Activated gamma-delta T cell treated with Interleukin-2 at 50 U/mL for 16 hours (primary cell): ENCODE results near the gene HSF4.
"Not testable (repeated sequence)": the region's sequence is repeated elsewhere in the genome, so short reads cannot be mapped to it uniquely, and the experiment has no call there.

ENCODE experiments used
- DNase-seq: peaks from one replicate; pipeline ENCODE4 v3.0.0-alpha.2; 2020

The HSF4 gene, protein sequence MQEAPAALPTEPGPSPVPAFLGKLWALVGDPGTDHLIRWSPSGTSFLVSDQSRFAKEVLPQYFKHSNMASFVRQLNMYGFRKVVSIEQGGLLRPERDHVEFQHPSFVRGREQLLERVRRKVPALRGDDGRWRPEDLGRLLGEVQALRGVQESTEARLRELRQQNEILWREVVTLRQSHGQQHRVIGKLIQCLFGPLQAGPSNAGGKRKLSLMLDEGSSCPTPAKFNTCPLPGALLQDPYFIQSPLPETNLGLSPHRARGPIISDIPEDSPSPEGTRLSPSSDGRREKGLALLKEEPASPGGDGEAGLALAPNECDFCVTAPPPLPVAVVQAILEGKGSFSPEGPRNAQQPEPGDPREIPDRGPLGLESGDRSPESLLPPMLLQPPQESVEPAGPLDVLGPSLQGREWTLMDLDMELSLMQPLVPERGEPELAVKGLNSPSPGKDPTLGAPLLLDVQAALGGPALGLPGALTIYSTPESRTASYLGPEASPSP

DNA sequence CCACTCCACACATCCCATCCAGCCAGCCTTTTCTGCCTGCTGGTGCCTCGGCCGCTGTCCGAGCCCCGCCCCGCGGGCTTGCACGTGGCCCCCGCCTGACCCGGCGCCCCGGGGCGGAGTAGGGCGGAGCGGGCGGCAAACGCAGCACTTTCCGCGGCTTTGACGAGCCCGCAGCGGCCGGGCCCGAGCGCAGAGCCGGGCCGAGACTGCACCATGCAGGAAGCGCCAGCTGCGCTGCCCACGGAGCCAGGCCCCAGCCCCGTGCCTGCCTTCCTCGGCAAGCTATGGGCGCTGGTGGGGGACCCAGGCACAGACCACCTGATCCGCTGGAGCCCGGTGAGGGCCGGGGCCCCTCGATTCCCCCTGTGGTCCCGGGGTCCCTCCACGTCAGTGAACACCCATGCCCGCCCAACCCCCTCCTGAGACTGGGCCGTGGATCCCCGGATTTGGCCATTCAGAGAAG is at the start of gene HSF4:
HSF4 (plus strand) TSS at position 147 of the 463 bp plus-strand sequence; CDS start at position 214, 67 bp downstream.
- DNase-seq, result no peak

DNA sequence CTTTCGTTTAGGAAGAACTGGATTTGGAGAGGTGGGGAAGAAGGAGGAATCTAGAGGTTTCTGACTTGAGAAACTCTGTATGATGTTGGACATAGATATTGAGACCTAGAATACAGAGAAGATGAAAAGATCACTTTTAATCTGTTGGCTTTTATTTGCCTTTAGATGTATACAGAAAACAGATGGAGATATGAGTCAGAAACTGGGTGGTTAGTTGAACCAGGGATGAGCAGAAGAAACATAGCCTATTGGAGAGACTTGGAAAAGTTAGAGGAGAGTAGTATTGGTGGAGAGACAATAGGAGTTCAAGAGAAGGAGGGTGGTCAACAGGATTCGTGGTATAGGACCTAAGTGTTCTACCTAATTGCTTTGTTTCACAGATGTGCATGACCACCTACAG is 49.8 kb upstream of the HSF4 start:
- no peak for DNase-seq

DNA sequence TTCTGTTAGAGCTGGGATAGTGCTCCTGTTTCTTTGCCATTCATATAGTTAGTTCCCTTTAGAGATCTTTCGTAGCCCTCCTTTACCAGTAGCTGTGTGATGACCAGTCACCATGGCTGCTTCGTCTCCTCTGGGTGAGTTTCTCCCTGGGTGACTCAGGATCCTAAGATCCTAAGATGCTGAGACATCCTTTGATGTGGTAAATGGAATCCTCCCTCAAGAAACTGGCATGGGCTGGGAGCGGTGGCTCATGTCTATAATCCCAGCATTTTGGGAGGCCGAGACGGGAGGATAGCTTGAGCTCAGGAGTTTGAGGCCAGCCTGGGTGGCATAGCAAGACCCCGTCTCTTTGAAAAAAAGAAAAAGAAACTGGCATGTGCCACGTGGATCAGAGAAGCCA is 48.9 kb upstream of the HSF4 start:
- no peak for DNase-seq

DNA sequence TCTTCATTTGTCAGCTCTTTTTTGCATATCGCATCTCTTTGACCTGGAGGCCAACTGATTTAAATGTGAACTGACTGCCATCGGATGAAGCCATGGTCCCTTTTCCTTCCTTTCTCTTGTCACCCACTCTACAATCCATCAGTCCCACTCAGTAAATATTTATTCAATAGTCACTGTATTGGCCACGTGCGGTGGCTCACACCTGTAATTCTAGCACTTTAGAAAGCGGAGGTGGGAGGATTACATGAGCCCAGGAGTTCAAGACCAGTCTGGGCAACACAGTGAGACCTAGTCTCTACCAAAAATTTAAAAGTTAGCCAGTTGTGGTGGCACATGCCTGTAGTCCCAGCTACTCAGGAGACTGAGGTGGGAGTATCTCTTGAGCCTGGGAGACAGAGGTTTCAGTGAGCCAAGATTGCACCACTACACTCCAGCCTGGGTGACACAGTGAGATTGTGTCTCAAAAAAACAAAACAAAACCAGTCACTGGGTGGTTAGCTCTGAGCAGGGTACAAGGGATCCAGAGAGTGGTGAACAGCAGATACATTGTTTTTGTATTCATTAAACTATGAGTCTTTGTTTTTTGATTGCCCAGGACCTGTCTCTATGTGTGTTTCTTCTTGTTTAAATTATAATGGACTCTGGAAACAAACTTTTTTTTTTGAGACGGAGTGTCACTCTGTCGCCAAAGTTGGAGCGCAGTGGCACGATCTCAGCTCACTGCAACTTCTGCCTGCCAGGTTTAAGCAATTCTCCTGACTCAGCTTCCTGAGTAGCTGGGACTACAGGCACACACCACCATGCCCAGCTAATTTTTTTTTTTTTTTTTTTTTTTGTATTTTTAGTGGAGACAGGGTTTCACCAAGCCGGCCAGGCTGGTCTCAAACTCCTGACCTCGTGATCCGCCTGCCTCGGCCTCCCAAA is 47.9 kb upstream of the HSF4 start:
- DNase-seq, result no peak

DNA sequence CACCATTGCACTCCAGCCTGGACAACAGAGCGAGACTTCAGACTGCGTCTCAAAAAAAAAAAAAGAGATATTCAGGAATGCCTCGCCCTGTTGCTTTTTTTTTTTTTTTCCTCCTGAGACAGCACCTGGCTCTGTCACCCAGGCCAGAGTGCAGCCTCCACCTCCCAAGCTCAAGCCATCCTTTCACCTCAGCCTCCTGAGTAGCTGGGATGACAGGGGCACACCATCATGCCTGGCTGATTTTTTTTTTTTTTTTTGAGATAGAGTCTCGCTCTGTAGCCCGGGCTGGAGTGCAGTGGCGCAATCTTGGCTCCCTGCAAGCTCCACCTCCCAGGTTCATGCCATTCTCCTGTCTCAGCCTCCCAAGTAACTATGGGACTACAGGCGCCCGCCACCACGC is 46.8 kb upstream of the HSF4 start:
- DNase-seq, result no peak

DNA sequence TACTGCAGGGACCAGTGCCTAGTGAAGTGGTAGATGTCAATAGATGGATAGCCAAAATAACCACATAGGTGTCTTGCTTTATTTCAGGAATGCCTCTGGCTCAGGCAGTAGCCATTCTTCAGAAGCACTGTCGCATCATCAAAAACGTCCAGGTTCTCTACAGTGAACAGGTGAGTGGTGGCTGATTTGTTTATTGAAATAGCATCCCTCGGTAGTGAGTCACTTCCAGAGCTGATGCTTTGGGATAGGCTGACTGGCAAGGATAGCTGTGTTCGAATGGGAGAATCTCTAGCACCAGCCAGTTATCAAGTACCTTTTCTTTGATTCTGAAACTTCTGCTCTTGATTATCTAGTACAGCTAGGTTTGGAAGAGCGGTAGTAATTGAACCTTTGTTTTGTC is 44.5 kb upstream of the HSF4 start:
- no peak for DNase-seq

DNA sequence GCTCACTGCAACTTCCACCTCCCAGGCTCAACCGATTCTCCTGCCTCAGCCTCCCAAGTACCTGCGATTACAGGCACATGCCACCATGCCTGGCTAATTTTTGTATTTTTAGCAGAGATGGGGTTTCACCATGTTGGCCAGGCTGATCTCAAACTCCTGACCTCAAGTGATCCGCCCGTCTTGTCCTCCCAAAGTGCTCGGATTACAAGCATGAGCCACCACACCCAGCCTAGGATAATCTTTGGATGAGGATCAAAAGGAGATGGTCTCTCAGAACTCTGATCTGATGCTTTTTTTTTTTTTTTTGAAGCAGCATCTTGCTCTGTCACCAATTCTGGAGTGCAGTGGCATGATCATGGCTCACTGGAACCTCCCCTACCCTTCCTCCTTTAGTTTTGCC is 41.7 kb upstream of the HSF4 start:
- not testable (repeated sequence) for DNase-seq

DNA sequence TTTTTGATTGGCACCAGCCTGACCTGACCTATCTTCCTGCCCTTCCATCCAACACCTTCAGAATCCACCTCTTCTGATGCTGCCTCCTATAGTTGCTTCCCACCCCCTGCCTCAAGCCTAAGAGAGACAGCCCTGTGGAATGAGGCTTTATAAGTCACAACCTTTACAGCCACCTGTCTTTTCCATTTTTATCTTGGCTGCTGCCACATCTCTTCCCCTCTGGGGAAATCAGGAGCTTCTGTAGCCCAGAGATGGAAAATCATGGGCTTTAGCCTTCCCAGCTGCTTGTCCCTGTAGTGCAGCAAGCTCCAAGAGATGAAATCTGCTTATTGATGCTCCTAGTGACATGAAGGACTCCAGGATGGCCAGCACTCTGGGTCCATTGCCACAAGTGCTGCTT is 36.1 kb upstream of the HSF4 start:
- no peak for DNase-seq

DNA sequence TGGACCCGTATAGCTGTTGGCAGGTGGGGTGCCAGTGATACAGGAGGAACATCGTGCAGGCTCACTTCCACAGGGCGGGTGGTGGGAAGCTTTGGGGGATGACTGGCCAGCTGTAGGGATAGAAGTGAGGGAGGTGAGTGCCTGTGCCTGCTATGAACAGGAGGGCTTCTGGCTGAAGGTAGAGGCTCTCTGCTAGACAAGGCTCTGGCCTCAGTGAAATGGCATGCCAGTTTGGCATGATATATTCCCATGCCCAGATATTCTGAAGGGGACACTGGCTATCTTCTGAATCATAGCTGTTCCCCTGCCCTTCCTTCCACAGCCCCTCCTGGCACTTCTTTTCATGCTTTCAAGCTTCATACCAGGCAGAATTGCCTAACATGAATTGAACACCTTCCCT is 35.7 kb upstream of the HSF4 start:
- DNase-seq, result no peak

DNA sequence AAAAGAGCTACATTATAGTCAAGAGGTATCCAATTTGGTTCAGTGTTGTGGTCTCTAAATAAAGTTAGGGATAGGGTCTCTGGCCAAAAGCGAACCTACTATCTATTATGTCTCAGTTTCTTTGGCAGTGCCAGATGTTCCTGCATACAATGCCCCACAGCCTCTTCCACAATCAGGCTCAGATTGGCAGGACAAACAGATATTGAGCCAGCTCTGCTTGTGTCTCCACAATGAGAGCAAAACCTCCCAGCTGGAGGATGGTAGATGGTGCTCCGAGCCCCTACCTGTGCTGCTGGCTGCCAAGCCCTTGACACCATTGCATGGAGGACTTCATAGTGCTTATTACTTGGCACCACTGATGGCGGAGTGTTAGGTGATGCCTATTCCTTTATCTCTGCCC is 35.1 kb upstream of the HSF4 start:
- no peak for DNase-seq

DNA sequence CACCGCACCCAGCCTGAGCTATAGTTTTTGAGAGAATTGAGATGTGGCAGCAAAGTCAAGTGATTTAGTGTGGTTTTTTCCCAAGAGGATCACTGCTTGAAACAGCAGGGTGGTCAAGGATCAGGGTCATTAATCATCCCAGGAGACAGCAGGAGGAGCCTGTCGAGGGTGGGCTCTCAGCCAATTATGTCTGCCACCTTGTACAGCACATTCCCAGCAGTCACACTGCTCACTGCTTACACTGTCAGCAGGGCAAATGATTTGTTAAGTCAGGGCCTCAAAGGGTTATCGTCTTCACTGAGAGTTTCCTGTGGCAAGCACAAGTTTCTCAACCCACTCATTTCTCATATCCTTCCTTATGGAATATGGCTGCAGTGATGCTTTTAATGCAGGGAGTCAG is 26.9 kb upstream of the HSF4 start:
- no peak for DNase-seq

DNA sequence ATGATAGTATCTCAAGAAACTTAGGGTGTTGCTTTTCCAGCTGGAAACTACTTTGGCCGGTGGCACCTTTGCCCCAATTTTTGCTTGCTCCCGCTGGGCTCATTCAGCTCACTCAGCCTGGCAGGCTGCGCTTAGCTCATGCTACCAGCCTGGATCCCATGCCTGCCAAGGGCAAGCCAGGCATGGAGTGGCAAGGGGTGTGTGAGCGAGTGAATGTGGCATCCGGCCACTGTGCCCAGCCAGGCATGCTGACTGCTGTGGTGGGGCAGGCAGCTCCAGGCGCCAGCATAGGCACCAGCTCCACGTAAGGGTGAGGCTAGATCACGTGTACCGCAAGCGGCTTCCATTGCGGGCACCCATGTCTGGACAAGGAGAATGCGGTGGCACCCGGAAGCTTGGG is 23.2 kb upstream of the HSF4 start:
- DNase-seq, result no peak

DNA sequence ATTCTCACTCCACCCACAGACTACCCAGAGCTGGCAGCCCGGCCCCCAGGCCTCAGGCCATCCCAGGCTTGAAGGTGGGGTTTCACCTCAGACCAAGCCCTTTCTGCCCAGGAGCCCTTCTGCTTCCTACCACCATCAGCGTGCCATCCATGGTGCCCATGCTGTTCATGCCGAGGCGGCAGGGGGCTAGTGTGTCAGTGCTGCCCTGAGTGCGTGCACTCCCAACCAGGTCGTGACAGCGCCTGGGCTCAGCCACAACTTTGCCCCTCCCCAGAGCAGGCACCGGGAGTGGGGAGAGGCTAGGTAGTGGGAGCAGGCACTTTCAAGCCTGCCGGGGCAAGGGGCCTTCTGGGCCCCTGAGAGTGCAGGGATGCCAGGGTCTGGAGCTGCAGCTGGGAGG is 22.2 kb upstream of the HSF4 start:
- no peak for DNase-seq

DNA sequence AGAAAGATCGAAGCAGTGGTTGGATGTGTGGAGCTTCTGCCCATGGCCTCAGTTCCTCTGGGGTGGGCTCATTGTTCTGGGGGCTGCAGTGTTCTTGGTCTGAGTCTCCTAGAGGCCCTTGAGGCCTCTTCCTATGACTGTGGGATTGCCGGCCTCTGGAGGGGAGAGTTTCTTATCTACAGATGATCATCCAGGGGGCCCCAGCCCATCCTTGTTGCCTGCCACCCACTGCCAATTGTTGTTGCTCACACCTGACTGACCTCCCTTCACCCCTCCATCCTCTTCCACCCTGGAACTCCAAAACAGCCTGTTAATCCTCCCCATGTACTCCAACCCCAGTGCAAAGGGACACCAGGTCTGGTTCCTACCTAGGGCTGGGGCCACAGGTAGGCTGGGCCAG is 19.6 kb upstream of the HSF4 start:
- no peak for DNase-seq

DNA sequence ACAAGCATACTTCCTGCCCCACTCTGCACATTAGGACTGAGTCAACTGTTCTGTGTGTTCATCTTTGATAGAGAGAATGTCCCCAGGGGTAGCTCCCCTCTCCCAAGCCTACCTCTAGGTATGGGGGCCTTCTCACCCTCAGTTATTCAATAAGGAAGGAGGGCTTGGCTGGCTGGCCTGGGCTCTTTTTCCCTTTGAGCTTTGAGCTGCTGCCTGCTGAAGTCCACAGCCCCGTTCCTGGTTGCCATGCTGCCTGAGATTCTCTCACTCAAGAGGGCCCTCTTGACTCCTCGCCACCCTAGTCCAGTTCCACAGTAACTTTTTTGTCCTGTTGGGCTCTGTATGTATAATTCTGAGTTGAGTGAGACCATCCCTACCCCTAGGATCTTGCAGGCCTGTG is 18.8 kb upstream of the HSF4 start:
- no peak for DNase-seq

DNA sequence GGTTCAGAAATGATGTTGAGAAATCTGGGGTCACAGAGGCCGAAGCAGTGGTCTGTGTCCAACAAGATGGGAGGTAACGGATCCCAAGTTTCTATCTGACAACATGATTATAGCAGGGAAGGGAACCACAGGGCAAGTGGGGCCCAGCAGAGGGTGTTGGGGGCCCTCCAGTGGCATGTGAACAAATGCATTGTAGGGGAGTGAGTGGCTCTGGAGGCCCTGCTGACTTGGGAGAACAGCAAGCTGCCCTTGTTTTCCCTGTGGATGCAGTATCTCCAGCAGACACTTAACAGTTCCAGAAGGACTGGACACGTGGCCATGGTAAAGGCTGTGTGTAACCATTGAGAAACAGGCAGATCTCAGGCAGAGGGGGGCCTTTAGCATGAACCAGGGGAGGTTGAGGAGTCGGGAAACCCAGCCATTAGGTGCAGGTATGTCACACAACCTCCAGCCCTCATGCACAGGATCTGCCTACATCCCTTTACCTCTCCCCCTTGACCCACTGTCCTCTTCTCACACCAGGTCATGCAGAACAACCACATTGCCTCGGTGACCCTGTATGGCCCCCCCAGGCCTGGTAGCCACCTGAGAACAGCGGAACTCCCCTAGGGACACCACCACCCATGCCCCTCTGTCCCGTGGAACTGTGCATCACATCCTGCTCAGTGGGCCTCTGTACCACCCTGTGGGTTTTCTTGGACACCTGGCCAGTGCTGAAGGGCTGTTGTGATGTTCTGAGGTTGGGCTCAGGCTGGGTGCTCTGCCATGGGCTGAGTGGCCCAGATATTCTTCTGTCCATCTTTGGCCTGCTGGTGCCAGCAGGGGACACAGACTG is 17.8 kb upstream of the HSF4 start:
- no peak for DNase-seq

DNA sequence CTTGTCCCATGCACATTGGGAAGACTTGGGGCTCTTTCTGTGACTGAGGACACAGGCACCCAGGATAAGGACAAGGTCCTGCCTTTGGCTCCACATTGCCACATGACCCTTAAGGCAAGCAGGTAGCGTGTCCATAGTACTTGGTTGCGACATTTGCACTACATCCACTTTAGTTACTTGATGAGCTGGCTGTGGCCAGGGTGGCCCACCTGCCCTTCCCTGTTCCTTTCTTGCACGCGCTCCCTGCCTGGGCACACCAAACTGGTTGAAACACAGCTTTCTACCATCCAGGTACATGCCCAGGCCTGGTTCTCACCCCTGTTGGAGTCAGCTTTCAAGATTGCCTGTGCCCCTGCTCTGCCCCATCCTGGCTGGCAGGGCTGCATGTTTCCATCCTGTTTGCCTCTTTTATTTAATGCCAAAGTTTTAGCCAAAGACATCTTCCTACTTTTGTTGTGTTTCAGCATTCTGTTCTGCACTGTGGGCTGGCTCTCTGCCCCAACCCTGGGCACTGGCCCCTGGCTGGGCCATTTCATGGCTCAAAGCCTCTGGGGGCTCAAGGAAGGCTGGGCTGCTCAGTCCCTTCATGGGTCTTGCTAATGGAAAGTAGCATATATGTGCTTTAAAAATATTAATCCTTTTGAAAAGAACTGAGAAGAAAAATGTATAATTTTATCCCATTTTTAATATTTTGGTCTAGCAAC is 17.0 kb upstream of the HSF4 start:
- DNase-seq, result no peak

DNA sequence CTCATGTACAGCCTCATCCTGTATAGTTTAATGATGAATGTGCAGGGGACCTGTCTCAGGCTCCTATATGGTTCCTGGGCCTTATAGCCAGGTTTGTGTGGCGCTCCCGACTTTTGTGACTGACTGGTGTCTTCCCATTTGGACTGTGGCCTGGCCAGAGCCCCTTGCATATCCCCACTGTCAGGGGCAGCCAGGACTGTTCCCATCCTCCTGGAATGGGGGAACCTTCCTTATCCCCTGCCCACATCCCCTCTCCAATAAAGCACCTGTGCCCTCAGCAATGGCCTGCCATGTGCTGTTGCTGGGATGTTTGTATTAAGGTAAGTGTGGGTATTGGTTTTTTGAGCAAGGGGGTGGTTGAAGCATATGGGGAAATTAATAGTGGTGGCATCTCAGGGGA is 16.3 kb upstream of the HSF4 start:
- no peak for DNase-seq

DNA sequence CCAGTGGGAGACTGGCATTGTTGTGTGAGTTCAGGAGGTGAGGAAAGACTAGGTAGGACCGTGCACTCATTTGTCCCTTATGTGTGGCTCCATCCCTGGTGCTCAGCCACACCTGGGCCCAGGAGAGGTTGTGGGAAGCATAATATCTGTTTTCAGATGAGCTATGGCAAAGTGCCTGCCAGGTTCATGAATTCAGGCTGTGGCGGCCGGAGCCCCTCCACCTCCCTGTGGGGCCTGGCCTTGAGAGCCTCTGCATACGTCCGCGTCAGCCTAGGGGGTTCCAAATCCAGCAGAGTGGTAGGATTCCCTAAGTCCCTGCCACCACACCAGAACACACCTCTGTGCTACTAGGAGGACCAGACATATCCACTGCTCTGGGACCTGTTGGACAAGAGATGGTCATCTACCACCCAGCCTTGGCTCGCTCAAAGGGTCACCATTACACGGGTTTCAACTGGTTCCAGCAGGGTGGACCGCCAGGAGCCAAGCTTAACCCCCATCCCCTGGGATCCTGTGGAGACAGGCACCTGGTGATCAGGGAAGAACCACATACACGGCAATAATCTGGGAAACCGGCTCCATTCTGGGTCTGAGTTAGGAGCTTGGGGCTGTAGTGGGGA is 15.8 kb upstream of the HSF4 start:
- no peak for DNase-seq

DNA sequence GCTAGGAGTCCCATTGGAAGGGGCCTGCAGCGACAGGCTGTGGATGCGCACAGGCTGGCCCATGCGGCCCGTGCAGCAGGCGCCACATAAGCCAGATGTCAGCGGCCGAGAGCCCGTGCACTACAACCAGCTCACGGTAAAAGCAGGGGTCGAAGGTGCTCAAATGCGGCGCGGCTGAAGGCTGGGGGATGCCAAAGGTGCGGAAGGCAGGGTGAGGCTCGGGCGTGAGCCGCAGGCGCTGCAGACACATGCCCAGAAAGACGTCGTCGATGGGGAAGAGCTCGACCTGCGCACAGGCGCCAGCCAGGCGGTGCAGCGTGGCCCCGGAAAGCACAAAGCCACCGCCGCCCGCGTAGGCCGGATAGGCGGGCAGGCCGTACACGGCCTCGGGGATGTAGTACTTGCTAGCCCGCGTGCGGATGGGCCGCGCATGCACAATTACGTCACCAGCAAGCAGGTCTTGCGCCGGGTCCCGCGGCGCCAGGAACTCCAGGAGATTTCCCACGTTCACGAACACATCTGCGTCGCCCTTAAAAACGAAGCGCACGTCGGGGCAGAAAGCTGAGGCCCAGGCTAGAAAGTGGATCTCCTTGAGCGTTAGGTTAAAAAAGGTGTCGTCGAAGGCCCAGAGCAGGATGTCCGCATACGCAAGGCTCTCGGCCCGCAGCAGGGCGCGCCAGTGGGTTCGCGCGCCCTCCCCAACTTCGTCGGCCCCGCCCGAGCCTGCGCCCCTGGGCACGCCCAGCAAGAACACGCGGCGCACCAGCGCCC is 15.1 kb upstream of the HSF4 start:
- no peak for DNase-seq
